HL-60 (cell line): ENCODE data around the gene DCHS2.

Source experiments
- GABPA ChIP-seq: IDR thresholded peaks from 2 replicates; pipeline ENCODE4 v1.6.1; 2012; ENCODE audit warnings: low read depth
- POLR2AphosphoS5 ChIP-seq: IDR thresholded peaks from 2 replicates; pipeline ENCODE4 v1.6.1; 2012; ENCODE audit warnings: low read depth
- SPI1 ChIP-seq: IDR thresholded peaks from 2 replicates; pipeline ENCODE4 v1.6.1; 2012; ENCODE audit warnings: low read depth, mild to moderate bottlenecking, borderline replicate concordance
- TF ChIP-seq, protein P1 (sequence below): IDR thresholded peaks from one replicate; pipeline ENCODE4 v1.5.1; 2011; ENCODE audit warnings: low read length, control low read depth, inconsistent platforms; ENCODE audit not compliant: insufficient read depth
- TF ChIP-seq, protein P2 (sequence below): IDR thresholded peaks from 2 replicates; pipeline ENCODE4 v1.6.1; 2012; ENCODE audit warnings: low read depth; ENCODE audit not compliant: insufficient replicate concordance

DNA sequence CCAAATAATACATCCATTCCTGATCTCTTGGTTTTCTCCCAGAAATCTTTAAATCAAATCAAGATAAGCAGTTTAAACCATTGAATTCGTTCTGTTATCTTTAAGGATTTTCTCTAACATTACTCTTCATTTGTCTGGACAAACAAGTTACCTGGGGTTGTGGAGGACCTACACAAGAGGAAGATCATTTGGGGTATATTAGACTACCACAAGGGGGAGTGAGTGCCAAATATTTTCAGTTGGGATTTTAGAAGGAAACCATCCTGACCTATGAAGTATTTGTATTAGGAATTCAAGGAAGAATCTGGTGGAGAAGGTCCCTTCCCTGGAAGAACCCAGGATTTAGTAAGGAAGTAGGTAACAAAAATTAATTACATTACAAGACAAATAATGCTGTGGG is 12.0 kb upstream of the DCHS2 start:
- TF ChIP-seq, protein P1, sequence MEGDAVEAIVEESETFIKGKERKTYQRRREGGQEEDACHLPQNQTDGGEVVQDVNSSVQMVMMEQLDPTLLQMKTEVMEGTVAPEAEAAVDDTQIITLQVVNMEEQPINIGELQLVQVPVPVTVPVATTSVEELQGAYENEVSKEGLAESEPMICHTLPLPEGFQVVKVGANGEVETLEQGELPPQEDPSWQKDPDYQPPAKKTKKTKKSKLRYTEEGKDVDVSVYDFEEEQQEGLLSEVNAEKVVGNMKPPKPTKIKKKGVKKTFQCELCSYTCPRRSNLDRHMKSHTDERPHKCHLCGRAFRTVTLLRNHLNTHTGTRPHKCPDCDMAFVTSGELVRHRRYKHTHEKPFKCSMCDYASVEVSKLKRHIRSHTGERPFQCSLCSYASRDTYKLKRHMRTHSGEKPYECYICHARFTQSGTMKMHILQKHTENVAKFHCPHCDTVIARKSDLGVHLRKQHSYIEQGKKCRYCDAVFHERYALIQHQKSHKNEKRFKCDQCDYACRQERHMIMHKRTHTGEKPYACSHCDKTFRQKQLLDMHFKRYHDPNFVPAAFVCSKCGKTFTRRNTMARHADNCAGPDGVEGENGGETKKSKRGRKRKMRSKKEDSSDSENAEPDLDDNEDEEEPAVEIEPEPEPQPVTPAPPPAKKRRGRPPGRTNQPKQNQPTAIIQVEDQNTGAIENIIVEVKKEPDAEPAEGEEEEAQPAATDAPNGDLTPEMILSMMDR = no peak
- TF ChIP-seq POLR2AphosphoS5 (no peak), GABPA (no peak), SPI1 (no peak)
- TF ChIP-seq, protein P2, sequence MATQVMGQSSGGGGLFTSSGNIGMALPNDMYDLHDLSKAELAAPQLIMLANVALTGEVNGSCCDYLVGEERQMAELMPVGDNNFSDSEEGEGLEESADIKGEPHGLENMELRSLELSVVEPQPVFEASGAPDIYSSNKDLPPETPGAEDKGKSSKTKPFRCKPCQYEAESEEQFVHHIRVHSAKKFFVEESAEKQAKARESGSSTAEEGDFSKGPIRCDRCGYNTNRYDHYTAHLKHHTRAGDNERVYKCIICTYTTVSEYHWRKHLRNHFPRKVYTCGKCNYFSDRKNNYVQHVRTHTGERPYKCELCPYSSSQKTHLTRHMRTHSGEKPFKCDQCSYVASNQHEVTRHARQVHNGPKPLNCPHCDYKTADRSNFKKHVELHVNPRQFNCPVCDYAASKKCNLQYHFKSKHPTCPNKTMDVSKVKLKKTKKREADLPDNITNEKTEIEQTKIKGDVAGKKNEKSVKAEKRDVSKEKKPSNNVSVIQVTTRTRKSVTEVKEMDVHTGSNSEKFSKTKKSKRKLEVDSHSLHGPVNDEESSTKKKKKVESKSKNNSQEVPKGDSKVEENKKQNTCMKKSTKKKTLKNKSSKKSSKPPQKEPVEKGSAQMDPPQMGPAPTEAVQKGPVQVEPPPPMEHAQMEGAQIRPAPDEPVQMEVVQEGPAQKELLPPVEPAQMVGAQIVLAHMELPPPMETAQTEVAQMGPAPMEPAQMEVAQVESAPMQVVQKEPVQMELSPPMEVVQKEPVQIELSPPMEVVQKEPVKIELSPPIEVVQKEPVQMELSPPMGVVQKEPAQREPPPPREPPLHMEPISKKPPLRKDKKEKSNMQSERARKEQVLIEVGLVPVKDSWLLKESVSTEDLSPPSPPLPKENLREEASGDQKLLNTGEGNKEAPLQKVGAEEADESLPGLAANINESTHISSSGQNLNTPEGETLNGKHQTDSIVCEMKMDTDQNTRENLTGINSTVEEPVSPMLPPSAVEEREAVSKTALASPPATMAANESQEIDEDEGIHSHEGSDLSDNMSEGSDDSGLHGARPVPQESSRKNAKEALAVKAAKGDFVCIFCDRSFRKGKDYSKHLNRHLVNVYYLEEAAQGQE = no peak
